Keratinocyte (primary cell): Measurements from ENCODE around the gene PRSS16. TPM values are rescaled to one million over a fixed set of nuclear protein-coding genes. Genes with fewer than 3 reads are reported as not detected.

Experiments
- DNase-seq: peaks from one replicate; pipeline ENCODE4 v3.0.0-alpha.2; 2011; ENCODE audit warnings: low read depth, missing footprints, low spot score
- FAIRE-seq: peaks from 2 replicates; lab custom pipeline; 2011; peaks lifted over from hg19 to GRCh38; lab: Jason Lieb, UNC
- H2AFZ ChIP-seq: 2 replicates; pipeline ENCODE4 v1.6.0; 2012; ENCODE audit warnings: low read length, control low read depth, inconsistent platforms; ENCODE audit not compliant: control insufficient read depth
- H3K27ac ChIP-seq: 2 replicates; pipeline ENCODE4 v1.5.1; 2011; ENCODE audit warnings: low read length; ENCODE audit not compliant: control insufficient read depth, insufficient read depth
- H3K27me3 ChIP-seq: 3 replicates; pipeline ENCODE4 v1.6.0; 2011; ENCODE audit warnings: low read length; ENCODE audit not compliant: control insufficient read depth, insufficient read depth; ENCODE audit errors: extremely low read depth
- H3K36me3 ChIP-seq, 2 experiments: 2 replicates in 1 of 2; 3 replicates in 1 of 2; pipeline ENCODE4 v1.5.1; 2011; ENCODE audit warnings: low read length in 2 of 2, mild to moderate bottlenecking in 1 of 2; ENCODE audit not compliant: control insufficient read depth in 2 of 2, insufficient read depth in 2 of 2; ENCODE audit errors: extremely low read depth in 1 of 2
- H3K4me1 ChIP-seq: 3 replicates; pipeline ENCODE4 v1.5.1; 2011; ENCODE audit warnings: low read length; ENCODE audit not compliant: control insufficient read depth, insufficient read depth; ENCODE audit errors: extremely low read depth
- H3K4me2 ChIP-seq: 3 replicates; pipeline ENCODE4 v1.6.0; 2011; ENCODE audit warnings: low read depth, low read length; ENCODE audit not compliant: control insufficient read depth, insufficient read depth; ENCODE audit errors: extremely low read depth
- H3K4me3 ChIP-seq, 3 experiments: fragments of 200-600 bp in 1 of 3; sonication (generic) in 1 of 3; 2 replicates in 2 of 3; 3 replicates in 1 of 3; pipeline ENCODE4 v1.5.1; 2011 to 2016; ENCODE audit warnings: low read length in 3 of 3, mild to moderate bottlenecking in 3 of 3, control low read depth in 2 of 3, inconsistent platforms in 1 of 3, low read depth in 1 of 3, mixed read lengths in 1 of 3, mixed run types in 1 of 3, moderate library complexity in 1 of 3; ENCODE audit not compliant: control insufficient read depth in 2 of 3, insufficient read depth in 2 of 3; ENCODE audit errors: extremely low read depth in 1 of 3
- H3K79me2 ChIP-seq: 2 replicates; pipeline ENCODE4 v1.6.0; 2012; ENCODE audit warnings: low read length; ENCODE audit not compliant: control insufficient read depth, insufficient read depth
- H3K9ac ChIP-seq: 3 replicates; pipeline ENCODE4 v1.6.0; 2011; ENCODE audit warnings: low read length; ENCODE audit not compliant: control insufficient read depth, insufficient read depth; ENCODE audit errors: extremely low read depth
- H3K9me1 ChIP-seq: 3 replicates; pipeline ENCODE4 v1.6.0; 2011; ENCODE audit warnings: low read length; ENCODE audit not compliant: control insufficient read depth, insufficient read depth; ENCODE audit errors: extremely low read depth
- H3K9me3 ChIP-seq: 2 replicates; pipeline ENCODE4 v1.5.1; 2012; ENCODE audit warnings: low read depth, low read length; ENCODE audit not compliant: control insufficient read depth
- H4K20me1 ChIP-seq: 3 replicates; pipeline ENCODE4 v1.6.0; 2011; ENCODE audit warnings: low read length; ENCODE audit not compliant: control insufficient read depth, insufficient read depth; ENCODE audit errors: extremely low read depth
- CTCF ChIP-seq, 3 experiments: IDR thresholded peaks in 1 of 3; conservative IDR thresholded peaks in 1 of 3; optimal IDR thresholded peaks in 1 of 3; 2 replicates in 2 of 3; 3 replicates in 1 of 3; pipeline versions ENCODE3 to v1.5.1; 2011; ENCODE audit warnings: low read length in 3 of 3, mild to moderate bottlenecking in 3 of 3, moderate library complexity in 2 of 3, control low read depth in 1 of 3, inconsistent platforms in 1 of 3; ENCODE audit not compliant: insufficient read depth in 2 of 3; ENCODE audit errors: extremely low read depth in 1 of 3
- EZH2 ChIP-seq: IDR thresholded peaks from one replicate; pipeline ENCODE4 v1.6.1; 2012; ENCODE audit warnings: inconsistent platforms, mild to moderate bottlenecking, low read length, moderate library complexity
- dilution Hi-C: fragments of 300-500 bp; cut with MboI; formaldehyde crosslinking; loops from one replicate; pipeline ENCODE4 v1.7.0; 2020; ENCODE audit warnings: low sequenced_read_pairs; ENCODE audit not compliant: extremely low pct_ligation_motif_present
- polyA plus RNA-seq, 5 experiments: library from polyadenylated mRNA; depleted of rRNA in 3 of 5; stranded (reverse) in 3 of 5; stranded (forward) in 1 of 5; unstranded in 1 of 5; fragments of >200 nt; gene quantifications; 1 replicate in 1 of 5; 2 replicates in 3 of 5; 3 replicates in 1 of 5; pipeline versions ENCODE4 v1.2.1 to v1.2.3, GENCODE V29; 2011 to 2012; ENCODE audit warnings: missing spikeins in 2 of 5, low read depth in 1 of 5, low replicate concordance in 1 of 5

Gene PRSS16
- polyA plus RNA-seq, 1 donor (not counting 4 experiments of a cell fraction or from before 2014, with no cell fraction given), result 8.9 TPM

GRCh38 chr6:27275025-27275956 lies 27.8 kb downstream of the PRSS16 start:
- peak; percentile 75 for FAIRE-seq
- TF ChIP-seq EZH2, result no peak
- TF ChIP-seq CTCF (optimal IDR thresholded peaks at IDR 0.05 in 1 of 3, IDR thresholded peaks at IDR 0.05 in 1 of 3, conservative IDR thresholded peaks at IDR 0.05 in 1 of 3; ENCODE audit: extremely low read depth in 1 of 3, insufficient read depth in 2 of 3, low read length in 3 of 3), result no peak
- Histone ChIP-seq H3K27ac (no peak overlapping the region), H3K36me3 (no peaks in the 10 kb centered on the region), H3K9ac (no peak overlapping the region), H3K27me3 (no peaks in the 10 kb centered on the region), H3K4me3 (peak overlapping the region in 2 of 3 experiments; percentile 27 to 60), H3K4me2 (peak overlapping the region; percentile 78), H3K79me2 (no peaks in the 10 kb centered on the region), H3K9me1 (no peaks in the 10 kb centered on the region), H3K4me1 (peaks cover 4% of the 10 kb centered on the region), H2AFZ (peak overlapping the region; percentile 66), H3K9me3 (no peaks in the 10 kb centered on the region), H4K20me1 (no peaks in the 10 kb centered on the region)
- dilution Hi-C loops, result no loop called here
- DNase-seq, result no peak

- H4K20me1 ChIP-seq, result no peaks in the 10 kb centered on the region
- no peak for TF ChIP-seq CTCF (optimal IDR thresholded peaks at IDR 0.05 in 1 of 3, IDR thresholded peaks at IDR 0.05 in 1 of 3, conservative IDR thresholded peaks at IDR 0.05 in 1 of 3; ENCODE audit: extremely low read depth in 1 of 3, insufficient read depth in 2 of 3, low read length in 3 of 3)
- TF ChIP-seq EZH2, result no peak
- H3K4me3 ChIP-seq, result peak overlapping the region; percentile 43 to 74 (median 74)
- H3K9ac ChIP-seq, result peak overlapping the region; percentile 55
- H3K9me3 ChIP-seq, result no peaks in the 10 kb centered on the region
- H3K4me2 ChIP-seq, result peak overlapping the region; percentile 80
- H2AFZ ChIP-seq, result peak overlapping the region; percentile 90
- dilution Hi-C loops, result no loop called here
- H3K79me2 ChIP-seq, result no peaks in the 10 kb centered on the region
- H3K9me1 ChIP-seq, result no peaks in the 10 kb centered on the region
- H3K27ac ChIP-seq, result no peak overlapping the region
- no peaks in the 10 kb centered on the region for H3K36me3 ChIP-seq
- H3K4me1 ChIP-seq, result peaks cover 7% of the 10 kb centered on the region
- peaks cover 24% of the 10 kb centered on the region for H3K27me3 ChIP-seq
- DNase-seq (no peak), FAIRE-seq (no peak)
Observed at GRCh38 chr6:27279513-27280063, 32.1 kb downstream of the PRSS16 start.
